Measurements from ENCODE around the gene INKA2. TPM values are rescaled to one million over a fixed set of nuclear protein-coding genes. Genes with fewer than 3 reads are reported as not detected.

Gene INKA2
- total RNA-seq, 1 donor, result 3.6 TPM

DNA sequence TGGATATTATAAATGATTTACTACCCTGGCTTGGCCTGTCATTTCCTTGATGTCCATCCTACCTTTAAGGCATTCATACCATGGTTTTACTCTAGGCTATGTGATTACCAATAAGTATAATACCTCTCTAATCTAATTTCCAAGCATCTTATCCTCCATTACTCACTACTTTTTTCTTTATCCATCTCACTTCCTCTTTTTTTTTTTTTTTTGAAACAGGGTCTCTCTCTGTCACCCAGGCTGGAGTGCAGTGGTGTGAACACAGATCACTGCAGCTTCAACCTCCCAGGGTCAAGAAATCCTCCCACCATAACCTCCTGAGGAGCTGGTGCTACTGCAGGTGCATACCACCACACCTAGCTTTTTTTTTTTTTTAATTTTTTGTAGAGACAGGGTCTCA is 39.9 kb downstream of the INKA2 start:
- Histone ChIP-seq H3K36me3 (ENCODE audit: insufficient read depth, low read length) (peaks cover 43% of the 10 kb centered on the region), H3K9me3 (ENCODE audit: low read depth, low read length) (no peaks in the 10 kb centered on the region), H3K79me2 (ENCODE audit: insufficient read depth, low read length) (no peaks in the 10 kb centered on the region), H3K27me3 (ENCODE audit: insufficient read depth, low read length) (no peaks in the 10 kb centered on the region), H4K20me1 (ENCODE audit: insufficient read depth, low read length) (no peaks in the 10 kb centered on the region), H2AFZ (ENCODE audit: low read length) (no peak overlapping the region), H3K4me3 (ENCODE audit: insufficient read depth, low read length) (no peak overlapping the region), H3K4me1 (ENCODE audit: insufficient read depth, low read length) (no peaks in the 10 kb centered on the region), H3K27ac (ENCODE audit: low read depth, low read length) (no peak overlapping the region), H3K4me2 (ENCODE audit: insufficient read depth, low read length) (no peak overlapping the region)
- DNase-seq (ENCODE audit: insufficient read length, low spot score, missing footprints), result no peak
- TF ChIP-seq, protein P1, sequence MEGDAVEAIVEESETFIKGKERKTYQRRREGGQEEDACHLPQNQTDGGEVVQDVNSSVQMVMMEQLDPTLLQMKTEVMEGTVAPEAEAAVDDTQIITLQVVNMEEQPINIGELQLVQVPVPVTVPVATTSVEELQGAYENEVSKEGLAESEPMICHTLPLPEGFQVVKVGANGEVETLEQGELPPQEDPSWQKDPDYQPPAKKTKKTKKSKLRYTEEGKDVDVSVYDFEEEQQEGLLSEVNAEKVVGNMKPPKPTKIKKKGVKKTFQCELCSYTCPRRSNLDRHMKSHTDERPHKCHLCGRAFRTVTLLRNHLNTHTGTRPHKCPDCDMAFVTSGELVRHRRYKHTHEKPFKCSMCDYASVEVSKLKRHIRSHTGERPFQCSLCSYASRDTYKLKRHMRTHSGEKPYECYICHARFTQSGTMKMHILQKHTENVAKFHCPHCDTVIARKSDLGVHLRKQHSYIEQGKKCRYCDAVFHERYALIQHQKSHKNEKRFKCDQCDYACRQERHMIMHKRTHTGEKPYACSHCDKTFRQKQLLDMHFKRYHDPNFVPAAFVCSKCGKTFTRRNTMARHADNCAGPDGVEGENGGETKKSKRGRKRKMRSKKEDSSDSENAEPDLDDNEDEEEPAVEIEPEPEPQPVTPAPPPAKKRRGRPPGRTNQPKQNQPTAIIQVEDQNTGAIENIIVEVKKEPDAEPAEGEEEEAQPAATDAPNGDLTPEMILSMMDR (IDR thresholded peaks at IDR 0.05; ENCODE audit: extremely low read depth, low read depth, low read length), result no peak

- H4K20me1 ChIP-seq (ENCODE audit: insufficient read depth, low read length), result no peaks in the 10 kb centered on the region
- no peak overlapping the region for H2AFZ ChIP-seq (ENCODE audit: low read length)
- peaks cover 42% of the 10 kb centered on the region for H3K36me3 ChIP-seq (ENCODE audit: insufficient read depth, low read length)
- H3K9me3 ChIP-seq (ENCODE audit: low read depth, low read length), result no peaks in the 10 kb centered on the region
- TF ChIP-seq, protein P1 (IDR thresholded peaks at IDR 0.05; ENCODE audit: extremely low read depth, low read depth, low read length), result no peak
- no peak overlapping the region for H3K27ac ChIP-seq (ENCODE audit: low read depth, low read length)
- no peak for DNase-seq (ENCODE audit: insufficient read length, low spot score, missing footprints)
- H3K4me3 ChIP-seq (ENCODE audit: insufficient read depth, low read length), result no peak overlapping the region
- no peaks in the 10 kb centered on the region for H3K27me3 ChIP-seq (ENCODE audit: insufficient read depth, low read length)
- no peak overlapping the region for H3K4me2 ChIP-seq (ENCODE audit: insufficient read depth, low read length)
- no peaks in the 10 kb centered on the region for H3K4me1 ChIP-seq (ENCODE audit: insufficient read depth, low read length)
- peaks cover 13% of the 10 kb centered on the region for H3K79me2 ChIP-seq (ENCODE audit: insufficient read depth, low read length)
Observed at GRCh38 chr1:111696330-111696729, 42.9 kb downstream of the INKA2 start.

- TF ChIP-seq, protein P1 (IDR thresholded peaks at IDR 0.05; ENCODE audit: extremely low read depth, low read depth, low read length), result no peak
- Histone ChIP-seq H3K4me3 (ENCODE audit: insufficient read depth, low read length) (no peak overlapping the region), H3K79me2 (ENCODE audit: insufficient read depth, low read length) (peaks cover 15% of the 10 kb centered on the region), H3K4me1 (ENCODE audit: insufficient read depth, low read length) (no peaks in the 10 kb centered on the region), H3K4me2 (ENCODE audit: insufficient read depth, low read length) (no peak overlapping the region), H2AFZ (ENCODE audit: low read length) (no peak overlapping the region), H3K36me3 (ENCODE audit: insufficient read depth, low read length) (peaks cover 37% of the 10 kb centered on the region), H3K27ac (ENCODE audit: low read depth, low read length) (no peak overlapping the region), H4K20me1 (ENCODE audit: insufficient read depth, low read length) (no peaks in the 10 kb centered on the region), H3K27me3 (ENCODE audit: insufficient read depth, low read length) (no peaks in the 10 kb centered on the region), H3K9me3 (ENCODE audit: low read depth, low read length) (no peaks in the 10 kb centered on the region)
- no peak for DNase-seq (ENCODE audit: insufficient read length, low spot score, missing footprints)
Observed at GRCh38 chr1:111695801-111696200, 43.4 kb downstream of the INKA2 start.

GRCh38 chr1:111691886-111692285 is 47.3 kb downstream of the INKA2 start:
- no peak for DNase-seq (ENCODE audit: insufficient read length, low spot score, missing footprints)
- Histone ChIP-seq H3K4me3 (ENCODE audit: insufficient read depth, low read length) (no peak overlapping the region), H4K20me1 (ENCODE audit: insufficient read depth, low read length) (no peaks in the 10 kb centered on the region), H3K9me3 (ENCODE audit: low read depth, low read length) (no peaks in the 10 kb centered on the region), H2AFZ (ENCODE audit: low read length) (no peak overlapping the region), H3K4me1 (ENCODE audit: insufficient read depth, low read length) (peaks cover 7% of the 10 kb centered on the region), H3K79me2 (ENCODE audit: insufficient read depth, low read length) (peaks cover 26% of the 10 kb centered on the region), H3K36me3 (ENCODE audit: insufficient read depth, low read length) (peaks cover 15% of the 10 kb centered on the region), H3K4me2 (ENCODE audit: insufficient read depth, low read length) (no peak overlapping the region), H3K27ac (ENCODE audit: low read depth, low read length) (no peak overlapping the region), H3K27me3 (ENCODE audit: insufficient read depth, low read length) (no peaks in the 10 kb centered on the region)
- TF ChIP-seq, protein P1 (IDR thresholded peaks at IDR 0.05; ENCODE audit: extremely low read depth, low read depth, low read length), result no peak

Data from osteoblast (primary cell).